ENCODE measurements around the gene TP53RK.

Gene TP53RK

DNA sequence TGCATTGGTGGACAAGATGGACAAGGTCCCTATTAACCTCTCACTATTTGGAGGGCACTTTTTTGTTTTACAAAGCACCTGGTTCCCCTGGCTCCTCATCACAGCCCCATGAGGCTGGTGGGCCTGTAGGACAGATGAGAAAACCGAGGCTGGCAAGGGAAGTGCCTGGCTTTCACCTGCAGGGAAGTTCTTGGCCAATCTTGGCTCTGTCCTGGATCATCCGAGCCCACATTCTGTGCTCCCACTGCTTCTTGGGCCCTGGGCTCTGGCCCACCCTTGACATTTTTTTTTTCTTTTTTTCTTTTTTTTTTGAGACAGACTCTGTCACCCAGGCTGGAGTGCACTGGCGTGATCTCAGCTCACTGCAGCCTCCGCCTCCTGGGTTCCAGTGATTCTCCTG is 52.7 kb downstream of the TP53RK start:
- 95% methylated on average over 4 of the region's 4 CpGs for WGBS
- Histone ChIP-seq H3K27ac (ENCODE audit: low read depth, low read length) (no peak overlapping the region), H3K9ac (ENCODE audit: low read depth, low read length) (no peak overlapping the region), H3K9me3 (ENCODE audit: insufficient read depth, low read depth, low read length) (no peaks in the 10 kb centered on the region), H3K36me3 (ENCODE audit: insufficient read depth, low read length) (no peaks in the 10 kb centered on the region), H3K27me3 (ENCODE audit: insufficient read depth, low read length) (no peaks in the 10 kb centered on the region), H3K4me3 (ENCODE audit: low read length) (no peak overlapping the region), H3K4me1 (ENCODE audit: insufficient read depth, low read length) (peaks cover 6% of the 10 kb centered on the region)

- H3K36me3 ChIP-seq (ENCODE audit: insufficient read depth, low read length) = no peaks in the 10 kb centered on the region
- 85% methylated on average over 5 of the region's 5 CpGs for WGBS
- H3K27ac ChIP-seq (ENCODE audit: low read depth, low read length) = no peak overlapping the region
- no peak overlapping the region for H3K9ac ChIP-seq (ENCODE audit: low read depth, low read length)
- no peaks in the 10 kb centered on the region for H3K27me3 ChIP-seq (ENCODE audit: insufficient read depth, low read length)
- no peaks in the 10 kb centered on the region for H3K9me3 ChIP-seq (ENCODE audit: insufficient read depth, low read depth, low read length)
- peaks cover 12% of the 10 kb centered on the region for H3K4me1 ChIP-seq (ENCODE audit: insufficient read depth, low read length)
- no peak overlapping the region for H3K4me3 ChIP-seq (ENCODE audit: low read length)
These were observed 53.6 kb downstream of the TP53RK start for GRCh38 chr20:46635514-46636136.

GRCh38 chr20:46634528-46634927 is 54.7 kb downstream of the TP53RK start:
- 91% methylated on average over 6 of the region's 6 CpGs for WGBS
- H3K27ac ChIP-seq (ENCODE audit: low read depth, low read length) = no peak overlapping the region
- H3K9me3 ChIP-seq (ENCODE audit: insufficient read depth, low read depth, low read length) = no peaks in the 10 kb centered on the region; the same call in 1 of the 2 replicates
- H3K36me3 ChIP-seq (ENCODE audit: insufficient read depth, low read length) = no peaks in the 10 kb centered on the region
- no peak overlapping the region for H3K9ac ChIP-seq (ENCODE audit: low read depth, low read length)
- no peaks in the 10 kb centered on the region for H3K27me3 ChIP-seq (ENCODE audit: insufficient read depth, low read length)
- peaks cover 12% of the 10 kb centered on the region for H3K4me1 ChIP-seq (ENCODE audit: insufficient read depth, low read length)
- no peak overlapping the region for H3K4me3 ChIP-seq (ENCODE audit: low read length)
